Natural killer cell (primary cell): Measurements from ENCODE around the gene GCG. TPM values are rescaled to one million over a fixed set of nuclear protein-coding genes. Genes with fewer than 3 reads are reported as not detected.

Source experiments
- ATAC-seq, 3 donors: fragments of 150-1000 bp in 2 of 3; fragments of 200-7000 bp in 1 of 3; cut with Tn5 transposase; 1 replicate in 1 of 3; 2 replicates in 2 of 3; pipeline ENCODE4 v1.10.0; 2021; ENCODE audit warnings: mild to moderate bottlenecking in 2 of 3, moderate library complexity in 2 of 3
- DNase-seq, 2 donors: peaks; one replicate each; pipeline versions ENCODE4 v3.0.0 to v3.0.0-alpha.2; 2013 to 2021; ENCODE audit warnings: mixed read lengths in 1 of 2
- H3K27ac ChIP-seq: one replicate; pipeline ENCODE4 v1.5.1; 2013; ENCODE audit warnings: mild to moderate bottlenecking, low read length
- H3K27me3 ChIP-seq: one replicate; pipeline ENCODE4 v1.6.1; 2013; ENCODE audit warnings: low read length; ENCODE audit not compliant: control insufficient read depth, insufficient read depth
- H3K36me3 ChIP-seq: one replicate; pipeline ENCODE4 v1.6.1; 2013; ENCODE audit warnings: low read length; ENCODE audit not compliant: control insufficient read depth, insufficient read depth
- H3K4me1 ChIP-seq: one replicate; pipeline ENCODE4 v1.6.1; 2013; ENCODE audit warnings: low read length; ENCODE audit not compliant: control insufficient read depth, insufficient read depth
- H3K4me3 ChIP-seq: one replicate; pipeline ENCODE4 v1.5.1; 2013; ENCODE audit warnings: low read length
- H3K9me3 ChIP-seq: one replicate; pipeline ENCODE4 v1.6.1; 2013; ENCODE audit warnings: low read length; ENCODE audit not compliant: control insufficient read depth, insufficient read depth
- H3K27ac Mint-ChIP-seq, 2 donors: one replicate each; pipeline ENCODE4 v1.8.0; 2022; ENCODE audit warnings: mild to moderate bottlenecking in 2 of 2, mixed read lengths in 2 of 2, moderate library complexity in 1 of 2
- H3K27me3 Mint-ChIP-seq, 2 donors: one replicate each; pipeline ENCODE4 v1.8.0; 2022; ENCODE audit warnings: low read depth in 2 of 2, mixed read lengths in 2 of 2
- H3K36me3 Mint-ChIP-seq: one replicate; pipeline ENCODE4 v1.8.0; 2022; ENCODE audit warnings: mixed read lengths
- H3K4me1 Mint-ChIP-seq, 2 donors: one replicate each; pipeline ENCODE4 v1.8.0; 2022; ENCODE audit warnings: mixed read lengths in 2 of 2
- H3K4me3 Mint-ChIP-seq: one replicate; pipeline ENCODE4 v1.8.0; 2022; ENCODE audit warnings: mild to moderate bottlenecking, moderate library complexity, mixed read lengths
- H3K9me3 Mint-ChIP-seq, 2 donors: one replicate each; pipeline ENCODE4 v1.8.0; 2022; ENCODE audit warnings: mixed read lengths in 2 of 2
- CTCF ChIP-seq: fragments of 200-600 bp; IDR thresholded peaks from one replicate; pipeline ENCODE4 v1.8.0; 2022; ENCODE audit warnings: antibody characterized with exemption
- WGBS: methylation state at CpG from one replicate; pipeline ENCODE4 v1.1.7; 2013; ENCODE audit warnings: missing lambda C conversion rate; ENCODE audit not compliant: insufficient coverage; 5-methylcytosine and 5-hydroxymethylcytosine counted together
- intact Hi-C: fragments of 100-400 bp; cut with micrococcal nuclease; formaldehyde crosslinking; loops from one replicate; pipeline ENCODE4 v1.14.2; 2022
- total RNA-seq, 4 donors: library from RNA; stranded (reverse); fragments of 120-200 nt in 1 of 4; gene quantifications; one replicate each; pipeline versions ENCODE4 v1.2.3 to v1.2.4, GENCODE V29; 2013 to 2022

GCG gene
- total RNA-seq, 3 donors from 2014 or later (not counting 1 experiment from before 2014, with no cell fraction given): not detected

DNA sequence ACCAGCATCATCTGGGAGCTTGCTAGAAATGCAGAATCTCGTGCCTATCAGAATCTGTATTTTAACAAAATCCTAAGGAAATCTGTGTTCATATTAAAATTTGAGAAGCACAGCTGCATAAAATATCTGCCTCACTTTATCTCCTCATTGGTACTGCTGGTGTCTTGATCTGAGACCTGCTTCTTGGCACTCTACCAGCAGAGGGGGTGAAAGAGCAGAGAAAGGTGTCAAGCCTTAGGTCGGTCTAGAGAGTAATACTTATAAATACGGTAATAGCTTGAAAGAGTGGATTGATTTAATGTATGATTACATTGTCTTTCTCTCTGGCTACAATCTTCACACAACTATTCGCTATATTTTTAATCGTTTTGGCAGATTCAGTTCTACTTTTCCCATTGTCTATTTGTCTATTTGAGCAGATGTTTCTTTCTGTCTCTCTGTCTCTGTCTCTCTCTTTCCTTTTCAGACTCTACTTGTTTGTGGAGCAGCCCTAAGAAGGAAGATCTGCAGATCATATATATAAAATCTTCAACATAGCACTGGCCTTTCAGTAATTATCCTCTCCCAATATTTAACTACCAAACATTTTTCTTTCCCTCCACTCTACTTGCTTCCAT lies 1.7 kb upstream of the GCG start:
- Mint-ChIP-seq H3K36me3 (no peaks in the 10 kb centered on the region), H3K27ac (no peak overlapping the region), H3K4me1 (peaks cover 6% of the 10 kb centered on the region in 2 donors), H3K27me3 (peaks cover 14 to 39% of the 10 kb centered on the region in 2 donors), H3K9me3 (no peaks in the 10 kb centered on the region), H3K4me3 (no peak overlapping the region)
- Histone ChIP-seq H3K27ac (no peak overlapping the region), H3K9me3 (no peaks in the 10 kb centered on the region), H3K27me3 (peaks cover 7% of the 10 kb centered on the region), H3K36me3 (no peaks in the 10 kb centered on the region), H3K4me3 (no peak overlapping the region), H3K4me1 (no peaks in the 10 kb centered on the region)
- peak; percentile 73 for TF ChIP-seq CTCF
- 0% methylated on average over 3 of the region's 5 CpGs for WGBS
- peak; percentile 18 to 77 for DNase-seq
- intact Hi-C loops: loop anchor here (1.0 kb wide), 1 partner anchor 145 kb away; no protein-coding TSS in a partner anchor
- peak; percentile 85 to 97 (median 89) for ATAC-seq

- Mint-ChIP-seq H3K27ac (no peak overlapping the region), H3K27me3 (peaks cover 28 to 54% of the 10 kb centered on the region in 2 donors), H3K9me3 (no peaks in the 10 kb centered on the region), H3K4me1 (peaks cover 6% of the 10 kb centered on the region in 2 donors), H3K4me3 (no peak overlapping the region), H3K36me3 (no peaks in the 10 kb centered on the region)
- Histone ChIP-seq H3K27me3 (peaks cover 11% of the 10 kb centered on the region), H3K4me3 (no peak overlapping the region), H3K36me3 (no peaks in the 10 kb centered on the region), H3K9me3 (no peaks in the 10 kb centered on the region), H3K27ac (no peak overlapping the region), H3K4me1 (no peaks in the 10 kb centered on the region)
- ATAC-seq (no peak), DNase-seq (no peak)
- no peak for TF ChIP-seq CTCF
- intact Hi-C loops: no loop called here
- 91% methylated on average over 7 of the region's 8 CpGs for WGBS
Measured at GRCh38 chr2:162149940-162150339, 2.1 kb downstream of the GCG start.

- no peaks in the 10 kb centered on the region for H3K4me1 ChIP-seq
- H3K4me3 Mint-ChIP-seq: no peak overlapping the region
- ATAC-seq (no peak), DNase-seq (no peak)
- H3K4me1 Mint-ChIP-seq: peaks cover 6% of the 10 kb centered on the region in 2 donors
- H3K27me3 Mint-ChIP-seq: peaks cover 23 to 50% of the 10 kb centered on the region in 2 donors
- no peaks in the 10 kb centered on the region for H3K9me3 ChIP-seq
- no peaks in the 10 kb centered on the region for H3K36me3 ChIP-seq
- H3K27ac ChIP-seq: no peak overlapping the region
- no peaks in the 10 kb centered on the region for H3K9me3 Mint-ChIP-seq
- intact Hi-C loops: no loop called here
- H3K4me3 ChIP-seq: no peak overlapping the region
- TF ChIP-seq CTCF: no peak
- H3K36me3 Mint-ChIP-seq: no peaks in the 10 kb centered on the region
- no CpG with 5 or more reads among the region's 2 CpGs for WGBS
- peaks cover 11% of the 10 kb centered on the region for H3K27me3 ChIP-seq
- no peak overlapping the region for H3K27ac Mint-ChIP-seq
Measured at GRCh38 chr2:162149466-162149865, 2.6 kb downstream of the GCG start.

GRCh38 chr2:162148956-162149355 lies 3.1 kb downstream of the GCG start:
- no peak overlapping the region for H3K27ac ChIP-seq
- Mint-ChIP-seq H3K9me3 (no peaks in the 10 kb centered on the region), H3K27me3 (peaks cover 23 to 45% of the 10 kb centered on the region in 2 donors), H3K27ac (no peak overlapping the region), H3K36me3 (no peaks in the 10 kb centered on the region), H3K4me1 (peaks cover 4% of the 10 kb centered on the region in 2 donors), H3K4me3 (no peak overlapping the region)
- DNase-seq (no peak), ATAC-seq (no peak)
- TF ChIP-seq CTCF: no peak
- H3K27me3 ChIP-seq: peaks cover 10% of the 10 kb centered on the region
- WGBS: 100% methylated on average over 2 of the region's 3 CpGs
- no peaks in the 10 kb centered on the region for H3K4me1 ChIP-seq
- H3K9me3 ChIP-seq: no peaks in the 10 kb centered on the region
- H3K36me3 ChIP-seq: no peaks in the 10 kb centered on the region
- intact Hi-C loops: no loop called here
- no peak overlapping the region for H3K4me3 ChIP-seq
